Right kidney (tissue), 1 donor: ENCODE data around the gene DLG4.
"Not testable (repeated sequence)": the region's sequence is repeated elsewhere in the genome, so short reads cannot be mapped to it uniquely, and the experiment has no call there.

Experiments
- DNase-seq: peaks from one replicate; pipeline ENCODE4 v3.0.0-alpha.2; 2016

DLG4 gene

GRCh38 chr17:7183433-7184090, 36.1 kb downstream of the DLG4 start:
- no peak for DNase-seq

- not testable (repeated sequence) for DNase-seq
Observed at GRCh38 chr17:7182101-7182500, 37.5 kb downstream of the DLG4 start.

GRCh38 chr17:7179317-7180254, 40.0 kb downstream of the DLG4 start, which contains the start of gene ASGR1:
TSS of gene ASGR1 (minus strand) at chr17:7179370. CDS start at chr17:7178563, 807 bp downstream.
- no peak for DNase-seq

- DNase-seq = no peak
Observed at GRCh38 chr17:7178973-7179316, 40.7 kb downstream of the DLG4 start.

GRCh38 chr17:7177954-7178477, 41.6 kb downstream of the DLG4 start:
- DNase-seq = peak; percentile 73

- DNase-seq = peak; percentile 93
Observed at GRCh38 chr17:7177191-7177953, 42.3 kb downstream of the DLG4 start.

- no peak for DNase-seq
Observed at GRCh38 chr17:7176841-7177190, 42.8 kb downstream of the DLG4 start.

GRCh38 chr17:7176107-7176840, 43.4 kb downstream of the DLG4 start:
- no peak for DNase-seq

- no peak for DNase-seq
Observed at GRCh38 chr17:7175330-7175733, 44.3 kb downstream of the DLG4 start.

GRCh38 chr17:7174603-7175326, 44.9 kb downstream of the DLG4 start:
- DNase-seq = no peak

- peak; percentile 66 for DNase-seq
Observed at GRCh38 chr17:7173687-7174602, 45.7 kb downstream of the DLG4 start.

GRCh38 chr17:7172522-7173191, 47.0 kb downstream of the DLG4 start:
- not testable (repeated sequence) for DNase-seq

- DNase-seq = not testable (repeated sequence)
Observed at GRCh38 chr17:7169565-7169908, 50.1 kb downstream of the DLG4 start.

- DNase-seq = not testable (repeated sequence)
Observed at GRCh38 chr17:7168841-7169564, 50.6 kb downstream of the DLG4 start.

GRCh38 chr17:7167832-7168231, 51.8 kb downstream of the DLG4 start:
- no peak for DNase-seq

- no peak for DNase-seq
Observed at GRCh38 chr17:7166873-7167272, 52.8 kb downstream of the DLG4 start.

GRCh38 chr17:7159571-7159970, 60.1 kb downstream of the DLG4 start:
- not testable (repeated sequence) for DNase-seq

GRCh38 chr17:7158424-7158823, 61.2 kb downstream of the DLG4 start:
- DNase-seq = not testable (repeated sequence)
